ENCODE data around the gene KLHL29. TPM values are rescaled to one million over a fixed set of nuclear protein-coding genes. Genes with fewer than 3 reads are reported as not detected.
"Not testable (repeated sequence)": the region's sequence is repeated elsewhere in the genome, so short reads cannot be mapped to it uniquely, and the experiment has no call there.

KLHL29 gene
- total RNA-seq, 1 donor from 2014 or later = 3.6 TPM

- no peak for ATAC-seq
Measured at GRCh38 chr2:23703037-23703582, 318.1 kb downstream of the KLHL29 start.

GRCh38 chr2:23703583-23704385 is 318.8 kb downstream of the KLHL29 start:
- ATAC-seq = no peak

- peak; percentile 9 for ATAC-seq
Measured at GRCh38 chr2:23705771-23706612, 321.0 kb downstream of the KLHL29 start.

GRCh38 chr2:23706613-23707078 is 321.7 kb downstream of the KLHL29 start:
- no peak for ATAC-seq

- ATAC-seq = no peak
Measured at GRCh38 chr2:23707096-23707495, 322.1 kb downstream of the KLHL29 start.

- no peak for ATAC-seq
Measured at GRCh38 chr2:23708771-23709170, 323.8 kb downstream of the KLHL29 start.

- ATAC-seq = no peak
Measured at GRCh38 chr2:23709311-23709710, 324.3 kb downstream of the KLHL29 start.

GRCh38 chr2:23711979-23712755 is 327.2 kb downstream of the KLHL29 start:
- ATAC-seq = no peak

GRCh38 chr2:23712756-23713151 is 327.8 kb downstream of the KLHL29 start:
- no peak for ATAC-seq

- no peak for ATAC-seq
Measured at GRCh38 chr2:23713351-23713750, 328.4 kb downstream of the KLHL29 start.

GRCh38 chr2:23718931-23719700 is 334.1 kb downstream of the KLHL29 start:
- ATAC-seq = no peak

GRCh38 chr2:23719716-23720115 is 334.7 kb downstream of the KLHL29 start:
- no peak for ATAC-seq

GRCh38 chr2:23720705-23721453 is 335.9 kb downstream of the KLHL29 start:
- peak; percentile 90 for ATAC-seq

GRCh38 chr2:23721454-23721826 is 336.5 kb downstream of the KLHL29 start:
- no peak for ATAC-seq

- no peak for ATAC-seq
Measured at GRCh38 chr2:23722255-23722654, 337.3 kb downstream of the KLHL29 start.

GRCh38 chr2:23723029-23723428 is 338.1 kb downstream of the KLHL29 start:
- ATAC-seq = not testable (repeated sequence)

GRCh38 chr2:23734416-23734815 is 349.4 kb downstream of the KLHL29 start:
- ATAC-seq = no peak

- ATAC-seq = not testable (repeated sequence)
Measured at GRCh38 chr2:23736783-23737182, 351.8 kb downstream of the KLHL29 start.

- ATAC-seq = no peak
Measured at GRCh38 chr2:23745068-23745725, 360.2 kb downstream of the KLHL29 start.

- peak; percentile 63 for ATAC-seq
Measured at GRCh38 chr2:23745726-23746105, 360.7 kb downstream of the KLHL29 start.

Measured in esophagus mucosa (tissue), 1 donor.